ENCODE measurements around the gene HOXC5.

GRCh38 chr12:53994009-53994263, 38.9 kb upstream of the HOXC5 start:
- TF ChIP-seq, protein P1, sequence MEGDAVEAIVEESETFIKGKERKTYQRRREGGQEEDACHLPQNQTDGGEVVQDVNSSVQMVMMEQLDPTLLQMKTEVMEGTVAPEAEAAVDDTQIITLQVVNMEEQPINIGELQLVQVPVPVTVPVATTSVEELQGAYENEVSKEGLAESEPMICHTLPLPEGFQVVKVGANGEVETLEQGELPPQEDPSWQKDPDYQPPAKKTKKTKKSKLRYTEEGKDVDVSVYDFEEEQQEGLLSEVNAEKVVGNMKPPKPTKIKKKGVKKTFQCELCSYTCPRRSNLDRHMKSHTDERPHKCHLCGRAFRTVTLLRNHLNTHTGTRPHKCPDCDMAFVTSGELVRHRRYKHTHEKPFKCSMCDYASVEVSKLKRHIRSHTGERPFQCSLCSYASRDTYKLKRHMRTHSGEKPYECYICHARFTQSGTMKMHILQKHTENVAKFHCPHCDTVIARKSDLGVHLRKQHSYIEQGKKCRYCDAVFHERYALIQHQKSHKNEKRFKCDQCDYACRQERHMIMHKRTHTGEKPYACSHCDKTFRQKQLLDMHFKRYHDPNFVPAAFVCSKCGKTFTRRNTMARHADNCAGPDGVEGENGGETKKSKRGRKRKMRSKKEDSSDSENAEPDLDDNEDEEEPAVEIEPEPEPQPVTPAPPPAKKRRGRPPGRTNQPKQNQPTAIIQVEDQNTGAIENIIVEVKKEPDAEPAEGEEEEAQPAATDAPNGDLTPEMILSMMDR (IDR thresholded peaks at IDR 0.05) = no peak
- TF ChIP-seq EZH2 (IDR thresholded peaks at IDR 0.05; ENCODE audit: borderline replicate concordance, insufficient read depth, low read depth, low read length, poor library complexity, severe bottlenecking) = no peak
